Hypothalamus (tissue), 51 donors: ENCODE measurements around the gene PAX7.
A peak's percentile ranks its signal among the peaks of the same experiment; 100 is the strongest.
"Not testable (repeated sequence)": the region's sequence is repeated elsewhere in the genome, so short reads cannot be mapped to it uniquely, and the experiment has no call there.

Experiments
- DNase-seq, 51 donors: peaks; one replicate each; lab custom pipeline; 2025; lab: John Stamatoyannopoulos, UW

The PAX7 gene

DNA sequence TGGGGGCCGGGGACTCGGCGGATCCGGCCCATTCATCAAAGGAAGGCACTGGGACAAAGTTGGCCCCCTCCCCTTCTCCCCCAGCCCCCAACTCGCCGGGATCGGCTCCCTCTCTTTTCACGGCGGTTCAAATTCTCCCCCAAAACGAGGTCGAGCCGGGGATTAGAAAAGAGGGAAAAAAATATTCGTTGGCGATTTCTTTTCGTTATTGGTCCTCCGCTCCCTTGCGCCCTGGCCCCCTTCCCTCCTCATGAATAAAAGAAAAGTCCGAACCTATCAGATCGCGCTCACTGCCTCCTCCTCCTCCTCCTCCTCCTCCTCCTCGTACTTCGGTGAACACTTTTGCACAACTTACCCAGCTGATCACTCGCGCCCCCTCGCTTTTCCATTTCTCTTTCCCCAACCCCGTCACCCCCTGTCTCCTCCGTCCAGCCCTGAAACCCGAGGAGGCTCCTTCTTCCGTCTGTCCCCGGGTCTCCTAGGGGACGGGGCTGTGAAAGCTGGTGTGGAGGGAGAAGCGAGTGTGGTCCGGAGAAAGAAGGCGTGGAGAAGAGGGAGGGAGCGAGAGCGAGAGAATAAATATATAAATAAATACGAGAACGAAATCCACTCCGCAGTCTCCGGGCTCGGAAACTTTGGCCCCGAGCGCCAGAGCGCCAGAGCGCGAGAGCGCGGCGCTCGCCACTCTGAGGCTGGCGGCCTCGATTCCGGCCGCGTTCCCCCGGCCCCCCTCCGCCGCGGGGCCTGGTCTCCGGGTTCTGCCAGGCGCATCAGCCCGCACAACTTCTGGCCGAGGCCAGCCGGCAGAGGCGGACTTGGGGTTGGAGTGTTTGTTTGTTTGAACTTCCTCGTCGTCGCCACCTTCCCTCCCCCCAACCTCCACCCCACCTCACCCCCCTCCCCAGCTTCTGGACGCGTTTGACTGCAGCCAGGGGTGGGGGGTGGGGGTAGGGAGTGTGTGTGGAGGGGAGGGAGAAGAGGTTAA lies at the start of gene PAX7:
Gene PAX7 (plus strand): TSS at position 336 of the 985 bp plus-strand sequence. CDS start 758 bp downstream, outside the sequence.
- no peak for DNase-seq

DNA sequence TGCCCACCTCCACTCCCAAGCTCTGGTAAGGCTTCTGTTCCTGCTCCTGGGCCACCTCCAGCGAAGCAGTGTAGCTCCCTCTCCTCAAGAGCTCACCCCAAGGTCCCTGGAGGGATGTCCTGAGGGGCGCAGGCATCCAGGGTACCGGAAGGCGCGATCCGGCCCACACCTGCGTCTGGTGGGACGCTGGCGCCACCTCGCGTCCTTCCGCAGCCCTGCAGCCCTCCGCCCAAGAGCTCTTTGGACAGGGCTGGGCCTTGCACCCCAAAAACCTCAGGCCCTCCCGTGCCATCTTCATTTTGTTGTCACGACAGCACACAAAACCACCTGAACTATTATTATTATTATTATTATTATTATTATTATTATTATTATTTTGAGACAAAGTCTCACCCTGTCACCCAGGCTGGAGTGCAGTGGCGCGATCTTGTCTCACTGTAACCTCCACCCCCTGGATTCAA lies 49.2 kb upstream of the PAX7 start:
- DNase-seq: peak in 11 of 51 donors; percentile 6 to 62 (median 18)

DNA sequence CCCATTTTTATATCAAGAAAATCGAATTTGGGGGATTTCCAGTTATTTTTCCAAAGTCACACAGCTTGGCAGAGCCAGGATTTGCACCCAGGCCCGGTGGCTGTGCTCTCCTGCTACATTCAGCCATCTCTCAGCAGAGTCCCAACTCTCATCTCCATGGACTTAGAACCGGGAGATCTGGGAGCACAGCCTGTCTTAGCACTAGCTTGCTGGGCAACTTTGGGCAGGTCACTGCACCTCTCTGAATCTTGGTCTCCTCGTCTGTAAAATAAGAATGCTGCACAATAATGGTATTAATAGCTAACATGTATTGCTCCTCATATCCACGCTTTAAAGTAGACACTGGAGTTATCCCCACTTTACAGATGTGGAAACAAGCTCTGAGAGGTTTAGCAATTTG lies 47.8 kb upstream of the PAX7 start:
- DNase-seq: no peak

DNA sequence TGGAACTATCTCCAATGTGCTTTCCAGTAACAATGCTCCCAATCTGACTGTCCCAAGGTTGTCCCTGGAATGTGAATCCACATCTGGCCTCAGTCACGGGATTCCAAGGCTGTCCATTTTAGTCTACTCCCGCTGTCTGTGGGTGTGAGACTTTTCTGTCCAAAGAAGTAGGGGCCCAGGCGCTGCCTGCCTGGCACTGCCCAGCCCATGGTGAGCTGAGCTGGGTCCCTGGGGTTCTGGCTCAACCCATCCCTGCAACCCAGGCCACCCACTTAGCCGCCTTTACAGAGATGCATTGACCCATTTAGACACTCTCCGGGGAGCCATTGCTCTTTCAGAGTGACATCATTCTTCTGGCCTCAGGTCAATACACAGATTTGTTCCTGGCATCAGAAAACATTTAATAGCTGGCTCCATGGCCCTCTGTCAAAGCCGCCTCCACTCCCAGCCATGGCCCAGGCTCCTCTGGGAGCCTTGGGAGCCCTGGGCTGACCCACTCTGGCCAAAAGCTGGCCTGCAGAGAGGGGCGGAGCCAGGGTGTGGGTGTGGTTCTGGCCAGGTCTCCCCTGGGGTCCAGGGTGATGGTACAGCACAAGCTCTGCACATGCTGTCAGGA lies 47.2 kb upstream of the PAX7 start:
- peak in 4 of 51 donors; percentile 9 to 25 (median 13) for DNase-seq

DNA sequence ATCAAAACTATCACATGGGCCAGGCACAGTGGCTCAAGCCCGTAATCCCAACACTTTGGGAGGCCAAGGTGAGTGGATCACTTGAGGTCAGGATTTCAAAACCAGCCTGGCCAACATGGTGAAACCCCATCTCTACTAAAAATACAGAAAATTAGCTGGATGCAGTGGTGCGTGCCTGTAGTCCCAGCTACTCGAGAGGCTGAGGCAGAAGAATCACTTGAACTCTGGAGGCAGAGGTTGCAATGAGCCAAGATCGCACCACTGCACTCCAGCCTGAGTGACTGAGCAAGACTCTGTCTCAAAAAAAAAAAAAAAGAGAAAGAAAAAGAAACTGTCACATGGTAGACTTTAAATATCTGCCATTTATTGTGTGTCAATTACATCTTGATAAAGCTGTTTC lies 44.6 kb upstream of the PAX7 start:
- DNase-seq: not testable (repeated sequence)

DNA sequence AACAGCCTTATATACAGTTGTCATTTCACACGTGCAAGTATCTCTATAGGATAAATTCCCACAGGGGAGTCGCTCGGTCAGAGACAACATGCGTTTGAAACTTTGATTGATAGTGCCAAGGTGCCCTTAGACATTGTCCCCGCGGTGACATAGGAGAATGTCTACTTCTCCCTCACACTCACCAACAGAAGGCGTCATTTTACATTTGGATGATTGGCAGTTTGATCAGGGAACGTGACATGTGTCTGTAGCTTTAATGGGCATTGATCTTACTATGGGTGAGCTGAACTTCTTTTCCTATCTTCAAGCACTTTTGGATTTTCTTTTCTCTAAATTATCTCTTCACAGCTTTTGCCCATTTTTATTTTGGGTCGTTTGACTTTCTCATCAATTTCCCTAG lies 42.6 kb upstream of the PAX7 start:
- DNase-seq: no peak

DNA sequence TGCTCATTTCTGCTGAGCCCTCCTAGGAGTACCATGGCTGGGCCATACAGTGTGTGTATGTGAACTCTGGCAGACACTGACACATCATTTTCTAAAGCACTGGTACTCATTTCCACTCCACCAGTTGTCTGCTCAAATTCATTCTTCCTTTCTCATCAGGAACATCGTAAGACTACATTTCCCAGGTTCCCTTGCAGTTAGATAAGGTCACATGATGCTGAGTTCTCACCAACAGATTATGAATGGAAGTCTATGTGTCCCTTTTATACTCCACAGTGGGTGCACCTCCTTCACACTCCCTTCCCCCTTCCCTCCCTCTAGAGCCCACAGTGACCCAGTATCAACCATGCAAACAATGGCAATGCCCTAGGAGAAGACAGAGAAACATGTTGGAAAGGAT lies 38.3 kb upstream of the PAX7 start:
- no peak for DNase-seq

DNA sequence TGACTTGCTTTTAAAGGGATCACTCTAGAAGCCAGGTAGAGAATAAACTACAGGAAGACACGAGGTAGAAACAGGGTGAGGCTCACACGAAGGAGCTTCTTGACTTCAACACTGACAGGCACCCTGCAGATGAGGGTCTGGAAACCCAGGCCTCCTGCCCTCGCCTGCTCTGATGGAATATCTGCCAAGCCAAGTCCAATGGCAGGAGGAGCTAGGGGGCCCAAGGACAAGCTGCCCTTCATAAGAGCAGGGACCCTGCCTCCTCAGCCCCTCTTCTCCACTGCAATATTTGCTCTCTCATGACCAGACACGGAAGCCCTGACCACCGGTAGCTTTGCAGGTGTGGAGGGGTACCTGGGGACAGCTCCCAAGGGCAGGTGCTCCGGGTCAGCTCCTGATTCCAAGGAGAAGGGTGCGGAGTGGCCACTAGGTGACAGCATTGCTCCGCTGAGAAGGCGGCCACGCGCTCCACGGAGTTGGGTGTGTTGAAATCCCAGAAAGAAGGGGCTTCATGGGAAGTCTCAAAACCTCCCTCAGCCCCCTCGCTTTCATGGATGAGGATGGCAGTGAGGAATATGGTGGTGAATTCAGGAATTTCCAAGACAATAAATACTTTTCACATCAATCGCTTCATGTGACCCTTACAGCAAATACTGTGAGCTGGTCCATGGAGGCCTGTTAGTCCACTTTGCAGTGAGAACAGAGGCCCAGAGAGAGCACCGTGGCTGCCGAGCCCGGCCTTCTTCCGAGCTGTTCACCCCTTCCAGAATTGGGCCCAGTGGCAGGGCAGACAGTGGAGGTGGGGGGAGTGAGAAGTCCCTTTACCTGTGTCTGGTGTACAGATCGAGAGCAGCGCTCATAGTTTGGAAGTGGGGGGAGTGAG lies 33.2 kb upstream of the PAX7 start:
- DNase-seq: peak in 42 of 51 donors; percentile 2 to 72 (median 29)

DNA sequence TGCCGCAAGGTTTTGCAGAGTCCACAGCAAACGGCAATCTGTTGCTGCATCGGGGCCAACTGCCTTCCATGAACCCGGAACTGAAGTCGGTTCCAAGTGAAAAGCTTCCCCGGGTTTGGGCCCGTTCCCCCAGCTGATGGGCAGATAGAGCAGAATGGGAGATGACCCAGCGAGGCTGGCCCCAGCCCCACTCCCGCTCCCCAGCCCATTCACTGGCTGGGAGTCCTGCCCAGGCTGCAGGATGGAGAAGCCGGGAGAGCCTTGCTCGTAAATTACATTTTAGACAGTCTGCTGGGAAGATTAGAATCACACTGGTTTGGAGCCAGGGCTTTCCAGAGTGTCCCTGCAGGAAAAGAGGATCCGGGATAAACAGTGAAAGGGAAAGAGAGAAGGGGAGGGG lies 31.6 kb upstream of the PAX7 start:
- DNase-seq: peak in 4 of 51 donors; percentile 5 to 24 (median 13)

DNA sequence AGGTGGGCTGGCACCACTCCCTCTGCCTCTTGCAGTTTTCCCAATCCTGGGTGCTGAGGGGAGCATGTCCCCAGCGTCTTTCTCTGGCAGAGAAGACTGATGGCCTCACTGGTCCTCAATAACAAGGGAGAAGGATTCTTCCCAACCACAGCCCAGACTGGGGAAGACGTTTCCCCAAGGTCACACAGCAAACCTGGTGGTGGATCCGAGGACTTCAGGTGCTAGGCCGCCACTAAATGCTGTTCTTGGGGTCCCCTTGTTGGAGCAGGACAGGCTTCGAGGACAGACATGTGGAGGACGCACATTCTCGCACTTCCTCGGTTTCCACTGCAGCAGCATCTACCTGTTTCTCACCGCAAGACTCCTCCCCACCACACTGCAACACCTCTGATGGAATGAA lies 30.9 kb upstream of the PAX7 start:
- no peak for DNase-seq

DNA sequence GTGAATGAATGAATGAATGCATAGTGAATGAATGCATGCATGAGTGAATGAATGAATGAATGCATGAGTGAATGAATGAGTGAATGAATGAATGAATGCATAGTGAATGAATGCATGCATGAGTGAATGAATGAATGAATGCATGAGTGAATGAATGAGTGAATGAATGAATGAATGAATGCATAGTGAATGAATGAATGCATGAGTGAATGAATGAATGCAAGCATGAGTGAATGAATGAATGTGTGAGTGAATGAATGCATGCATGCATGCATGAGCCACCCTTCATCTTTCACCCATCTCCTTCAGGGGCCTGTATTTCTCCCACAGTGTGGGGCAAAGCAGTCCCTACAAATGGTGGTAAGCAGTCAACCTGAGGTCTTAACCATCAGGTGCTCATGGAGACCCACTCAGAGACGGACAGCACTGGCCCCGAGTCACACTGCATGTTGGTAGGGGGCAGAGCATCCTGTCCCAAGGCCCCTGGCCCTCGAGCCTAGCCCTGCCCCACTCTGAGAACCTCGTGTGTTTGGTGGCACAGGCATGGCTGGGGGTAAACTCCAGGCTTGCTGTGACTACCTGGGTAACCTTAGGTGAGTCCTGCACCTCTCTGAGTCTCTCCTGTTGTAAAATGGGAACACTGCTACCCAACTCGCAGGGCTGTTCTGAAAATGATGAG lies 28.0 kb upstream of the PAX7 start:
- DNase-seq: no peak

DNA sequence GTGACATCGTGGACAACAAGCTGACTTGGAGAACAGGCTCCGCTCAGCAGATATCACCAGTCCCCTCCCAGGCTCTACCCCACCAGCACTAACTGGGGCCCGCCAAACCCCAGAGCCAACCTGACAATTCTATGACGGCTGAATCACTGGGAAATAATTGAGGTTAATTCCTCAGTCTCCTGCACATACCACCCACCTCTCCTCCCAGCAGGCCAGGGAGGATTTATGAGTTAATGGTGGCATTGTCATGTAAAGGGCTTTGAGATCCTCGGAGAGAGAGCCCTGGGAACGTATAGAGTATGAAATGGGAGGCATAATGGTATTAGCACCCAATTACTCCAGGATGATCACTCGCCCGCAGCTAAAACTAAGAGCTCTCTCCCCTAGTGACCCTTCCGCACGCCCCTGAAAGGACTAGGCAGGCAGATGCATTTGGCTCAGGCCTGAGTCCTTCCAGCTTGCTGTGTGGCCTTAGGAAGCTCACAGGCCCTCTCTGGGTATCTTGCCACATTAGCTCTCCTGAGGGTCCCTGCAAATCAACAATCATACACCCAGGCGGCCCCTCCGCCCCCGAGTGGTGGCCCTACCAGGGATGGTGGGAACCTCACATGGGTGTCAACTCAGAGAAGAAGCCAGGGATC lies 27.3 kb upstream of the PAX7 start:
- DNase-seq: no peak

DNA sequence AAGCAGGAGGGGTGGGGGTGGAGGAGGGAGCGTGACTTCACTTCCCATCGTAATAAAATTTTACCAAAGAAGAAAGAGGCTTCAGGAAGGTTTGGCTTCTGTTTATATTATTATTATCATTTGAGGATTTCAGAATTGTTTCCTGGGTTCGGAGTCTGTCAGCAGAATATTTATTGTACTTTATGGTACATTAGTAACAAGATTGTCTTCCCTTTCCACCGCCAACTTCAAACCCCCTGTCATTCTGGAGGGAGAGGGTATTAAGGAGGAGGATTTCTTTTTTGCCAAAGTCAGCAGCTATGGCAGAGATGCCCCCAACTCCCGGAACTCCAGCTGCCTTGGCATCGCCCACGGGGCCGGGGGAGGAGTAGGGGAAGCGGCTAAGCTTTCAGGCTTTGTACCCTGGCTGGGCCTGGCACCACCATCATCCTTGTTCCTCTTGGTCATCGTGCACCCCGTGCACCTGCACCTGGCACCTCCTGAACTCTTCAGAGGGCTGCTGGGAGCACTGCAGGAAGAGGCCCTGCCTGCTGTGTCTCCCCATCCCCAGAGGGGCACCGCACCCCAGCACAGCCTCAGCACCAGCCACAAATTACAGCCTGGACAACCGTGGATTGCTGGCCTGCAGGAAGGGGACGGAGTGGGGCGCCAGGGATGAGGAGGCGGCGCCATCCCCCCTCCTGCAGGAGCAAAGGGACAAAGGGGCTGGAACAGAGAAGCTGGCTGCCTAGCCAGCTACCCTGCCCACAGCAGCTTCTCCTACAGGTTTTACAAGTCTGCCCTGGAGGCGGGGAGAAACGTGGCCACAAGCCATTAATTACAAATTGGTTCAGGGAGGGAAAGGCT lies 24.0 kb upstream of the PAX7 start:
- DNase-seq: no peak

DNA sequence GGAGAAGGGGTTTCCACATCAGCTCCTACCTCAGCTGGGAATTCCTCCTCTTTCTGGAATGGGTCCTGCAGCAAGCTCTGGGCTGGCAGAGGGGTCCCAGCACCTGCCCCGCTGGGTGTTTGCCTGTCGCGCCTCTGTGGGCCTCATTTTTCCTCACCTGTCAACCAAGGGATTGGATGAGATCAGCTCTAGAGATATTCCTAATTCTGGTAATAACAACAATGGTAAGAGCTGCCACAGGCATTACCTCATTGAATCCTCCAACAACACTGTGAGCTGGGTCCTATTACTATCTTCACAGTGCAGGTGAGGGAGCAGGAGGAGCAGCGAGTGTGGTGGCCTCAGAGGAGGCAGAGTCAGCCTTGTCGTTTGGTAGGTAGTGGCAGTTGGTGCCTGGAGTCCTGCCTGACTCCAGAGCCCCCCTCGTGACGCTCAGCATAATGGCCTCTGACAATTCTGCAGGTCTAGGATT lies 23.3 kb upstream of the PAX7 start:
- DNase-seq: no peak

DNA sequence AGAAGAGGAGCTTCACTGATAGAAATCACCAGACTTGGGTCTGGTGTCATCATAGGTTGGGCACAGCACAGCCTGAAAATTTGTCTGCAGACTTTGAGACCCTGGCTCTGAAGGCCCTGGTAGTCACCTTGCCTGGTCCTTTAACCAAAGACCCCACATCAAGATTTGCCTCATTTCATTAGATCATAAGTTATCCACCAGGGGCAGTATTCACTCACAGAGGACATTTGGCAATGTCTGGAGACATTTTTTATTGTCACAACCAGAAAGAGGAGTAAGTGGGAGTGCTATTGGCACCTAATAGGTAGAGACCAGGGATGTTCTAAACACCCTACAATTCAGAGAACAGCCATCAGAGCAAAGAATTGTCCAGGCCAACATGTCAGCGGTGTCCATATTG lies 22.1 kb upstream of the PAX7 start:
- DNase-seq: no peak

DNA sequence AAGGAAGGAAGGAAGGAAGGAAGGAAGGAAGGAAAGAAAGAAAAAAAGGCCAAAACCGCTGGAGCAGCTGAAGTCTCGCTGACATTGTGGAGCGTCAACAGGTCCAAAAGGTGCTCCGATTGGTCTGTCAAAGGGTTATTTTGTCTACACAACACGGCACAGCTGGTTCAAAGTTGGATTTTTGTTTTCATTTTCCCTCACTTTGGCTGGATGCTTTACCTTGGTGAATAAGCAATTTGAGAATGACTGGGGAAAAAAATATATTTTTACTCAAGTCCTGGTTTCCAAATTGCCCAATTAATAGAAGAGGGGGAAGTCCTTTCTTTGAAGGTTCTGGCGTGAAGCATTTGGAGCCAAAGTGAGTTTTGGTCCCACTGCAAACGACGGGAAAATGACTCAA lies 19.3 kb upstream of the PAX7 start:
- DNase-seq: no peak

DNA sequence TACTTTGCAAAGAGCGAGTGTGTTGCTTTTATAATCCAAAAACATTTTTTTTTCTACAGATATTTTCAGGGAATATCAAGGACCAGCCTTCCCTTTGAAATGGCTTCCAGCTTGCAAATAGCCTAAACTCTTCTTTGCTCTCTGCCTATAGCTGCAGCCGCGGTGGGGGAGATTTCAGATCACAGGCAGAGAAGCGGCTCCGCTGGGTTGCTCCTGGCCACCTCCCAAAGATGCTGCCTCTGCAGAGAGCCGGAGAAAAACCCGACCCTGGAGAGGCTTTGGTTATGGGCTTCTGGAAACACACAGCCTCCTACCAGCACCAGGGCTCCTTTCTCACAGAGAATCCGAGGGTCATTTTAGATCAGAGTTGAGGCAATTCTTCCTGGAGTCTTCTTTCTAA lies 18.6 kb upstream of the PAX7 start:
- no peak for DNase-seq

DNA sequence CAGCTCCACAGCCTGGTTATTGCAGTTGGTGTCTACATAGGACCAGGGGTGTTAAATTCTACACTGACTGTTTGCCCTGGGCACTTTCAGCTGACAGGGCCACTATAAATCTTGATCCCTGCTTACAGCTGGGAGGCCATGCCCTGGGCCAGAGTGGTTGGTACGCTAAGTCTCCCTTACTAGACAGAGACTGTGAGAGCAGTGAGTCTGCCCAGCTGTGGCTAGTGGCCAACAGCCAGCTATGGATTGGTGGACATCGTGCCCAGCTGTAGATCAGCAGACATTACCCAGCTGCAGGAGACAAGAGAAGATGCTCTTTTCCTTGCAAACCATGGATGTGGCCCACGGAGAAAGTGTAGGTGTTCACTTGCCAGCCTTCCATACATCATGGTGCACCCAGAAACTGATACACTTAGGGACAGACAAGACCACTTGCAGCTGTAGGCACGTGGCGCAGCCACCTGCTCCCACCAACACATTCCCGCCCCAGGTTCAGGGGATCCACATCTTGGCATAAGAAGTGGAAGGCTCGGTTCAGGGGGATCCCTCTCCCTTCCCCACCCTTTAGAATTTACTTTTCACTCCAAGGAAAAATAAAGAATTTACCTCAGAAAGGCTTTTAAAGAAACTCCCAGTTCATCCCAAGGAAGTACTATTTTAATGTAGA lies 16.4 kb upstream of the PAX7 start:
- peak in 1 of 51 donors; percentile 5 for DNase-seq
